Measurements from ENCODE around the gene NDUFS3. TPM values are rescaled to one million over a fixed set of nuclear protein-coding genes. Genes with fewer than 3 reads are reported as not detected.

NDUFS3 gene
- total and polyA plus RNA-seq, 2 experiments from 2014 or later: 108 to 168 TPM

GRCh38 chr11:47534704-47535251, 44.1 kb upstream of the NDUFS3 start (continued):
- TF ChIP-seq ZNF331 (CRISPR knock-in tag; IDR thresholded peaks at IDR 0.05; ENCODE audit: low read depth) (no peak), CTCF (conservative IDR thresholded peaks at IDR 0.05; ENCODE audit: low read depth in 2 of 2) (no peak)
- TF ChIP-seq, protein P1, sequence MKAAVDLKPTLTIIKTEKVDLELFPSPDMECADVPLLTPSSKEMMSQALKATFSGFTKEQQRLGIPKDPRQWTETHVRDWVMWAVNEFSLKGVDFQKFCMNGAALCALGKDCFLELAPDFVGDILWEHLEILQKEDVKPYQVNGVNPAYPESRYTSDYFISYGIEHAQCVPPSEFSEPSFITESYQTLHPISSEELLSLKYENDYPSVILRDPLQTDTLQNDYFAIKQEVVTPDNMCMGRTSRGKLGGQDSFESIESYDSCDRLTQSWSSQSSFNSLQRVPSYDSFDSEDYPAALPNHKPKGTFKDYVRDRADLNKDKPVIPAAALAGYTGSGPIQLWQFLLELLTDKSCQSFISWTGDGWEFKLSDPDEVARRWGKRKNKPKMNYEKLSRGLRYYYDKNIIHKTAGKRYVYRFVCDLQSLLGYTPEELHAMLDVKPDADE (IDR thresholded peaks at IDR 0.05): no peak
- TF ChIP-seq, protein P2, sequence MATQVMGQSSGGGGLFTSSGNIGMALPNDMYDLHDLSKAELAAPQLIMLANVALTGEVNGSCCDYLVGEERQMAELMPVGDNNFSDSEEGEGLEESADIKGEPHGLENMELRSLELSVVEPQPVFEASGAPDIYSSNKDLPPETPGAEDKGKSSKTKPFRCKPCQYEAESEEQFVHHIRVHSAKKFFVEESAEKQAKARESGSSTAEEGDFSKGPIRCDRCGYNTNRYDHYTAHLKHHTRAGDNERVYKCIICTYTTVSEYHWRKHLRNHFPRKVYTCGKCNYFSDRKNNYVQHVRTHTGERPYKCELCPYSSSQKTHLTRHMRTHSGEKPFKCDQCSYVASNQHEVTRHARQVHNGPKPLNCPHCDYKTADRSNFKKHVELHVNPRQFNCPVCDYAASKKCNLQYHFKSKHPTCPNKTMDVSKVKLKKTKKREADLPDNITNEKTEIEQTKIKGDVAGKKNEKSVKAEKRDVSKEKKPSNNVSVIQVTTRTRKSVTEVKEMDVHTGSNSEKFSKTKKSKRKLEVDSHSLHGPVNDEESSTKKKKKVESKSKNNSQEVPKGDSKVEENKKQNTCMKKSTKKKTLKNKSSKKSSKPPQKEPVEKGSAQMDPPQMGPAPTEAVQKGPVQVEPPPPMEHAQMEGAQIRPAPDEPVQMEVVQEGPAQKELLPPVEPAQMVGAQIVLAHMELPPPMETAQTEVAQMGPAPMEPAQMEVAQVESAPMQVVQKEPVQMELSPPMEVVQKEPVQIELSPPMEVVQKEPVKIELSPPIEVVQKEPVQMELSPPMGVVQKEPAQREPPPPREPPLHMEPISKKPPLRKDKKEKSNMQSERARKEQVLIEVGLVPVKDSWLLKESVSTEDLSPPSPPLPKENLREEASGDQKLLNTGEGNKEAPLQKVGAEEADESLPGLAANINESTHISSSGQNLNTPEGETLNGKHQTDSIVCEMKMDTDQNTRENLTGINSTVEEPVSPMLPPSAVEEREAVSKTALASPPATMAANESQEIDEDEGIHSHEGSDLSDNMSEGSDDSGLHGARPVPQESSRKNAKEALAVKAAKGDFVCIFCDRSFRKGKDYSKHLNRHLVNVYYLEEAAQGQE (IDR thresholded peaks at IDR 0.05; ENCODE audit: unreplicated experiment): no peak

GRCh38 chr11:47536915-47537314, 42.0 kb upstream of the NDUFS3 start:
- peaks cover 44% of the 10 kb centered on the region for H3K4me1 ChIP-seq (ENCODE audit: insufficient read depth)
- DNase-seq (ENCODE audit: low spot score): no peak
- no peaks in the 10 kb centered on the region for H3K9me3 Mint-ChIP-seq
- peaks cover 15% of the 10 kb centered on the region; the same call in 2 of the 3 replicates for H3K36me3 Mint-ChIP-seq (ENCODE audit: low read depth)
- H3K4me3 Mint-ChIP-seq: no peak overlapping the region
- 0 out of 2 replicates have a peak, but pooled peaks cover 5% of the 10 kb centered on the region for H3F3A ChIP-seq (replicated peaks; ENCODE audit: low read depth)
- H4K20me1 ChIP-seq (replicated peaks; ENCODE audit: insufficient read depth): peaks cover 85% of the 10 kb centered on the region
- H3K79me2 ChIP-seq (replicated peaks; ENCODE audit: insufficient read depth): peaks cover 100% of the 10 kb centered on the region
- H3K36me3 ChIP-seq (ENCODE audit: insufficient read depth): no peaks in the 10 kb centered on the region
- peaks cover 41% of the 10 kb centered on the region for H3K4me1 Mint-ChIP-seq
- H3K9me2 ChIP-seq (ENCODE audit: insufficient read depth): no peaks in the 10 kb centered on the region; the same call in 1 of the 2 replicates
- no peak overlapping the region for H3K4me2 ChIP-seq
- no peaks in the 10 kb centered on the region for H3K27me3 ChIP-seq (ENCODE audit: insufficient read depth)
- H3K27ac Mint-ChIP-seq: no peak overlapping the region
- no peak overlapping the region for H3K4me3 ChIP-seq
- no peak overlapping the region for H3K27ac ChIP-seq (ENCODE audit: low read depth)
- TF ChIP-seq EZH2 (IDR thresholded peaks at IDR 0.05; ENCODE audit: low read depth, unreplicated experiment): no peak
- no peak overlapping the region for H2AFZ ChIP-seq
- H3K27me3 Mint-ChIP-seq (ENCODE audit: insufficient read depth, low read depth, poor library complexity): no peaks in the 10 kb centered on the region
- no peak for ATAC-seq

Data from GM23338 (cell line).